ENCODE results near the gene SBNO1.
"Not testable (repeated sequence)": the region's sequence is repeated elsewhere in the genome, so short reads cannot be mapped to it uniquely, and the experiment has no call there.

Gene SBNO1

GRCh38 chr12:123254853-123255446 is 109.7 kb downstream of the SBNO1 start:
- TF ChIP-seq CTCF (IDR thresholded peaks at IDR 0.05; ENCODE audit: low read depth, low read length): no peak
- no peak overlapping the region for H3K4me3 ChIP-seq (ENCODE audit: low read depth, low read length)
- DNase-seq (ENCODE audit: low read depth, low spot score): no peak
- in situ Hi-C loops (cut with HindIII; ENCODE audit: low sequenced_read_pairs): no loop called here

GRCh38 chr12:123253641-123254459 is 110.8 kb downstream of the SBNO1 start:
- no peak for TF ChIP-seq CTCF (IDR thresholded peaks at IDR 0.05; ENCODE audit: low read depth, low read length)
- no peak for DNase-seq (ENCODE audit: low read depth, low spot score)
- H3K4me3 ChIP-seq (ENCODE audit: low read depth, low read length): no peak overlapping the region
- in situ Hi-C loops (cut with HindIII; ENCODE audit: low sequenced_read_pairs): no loop called here

GRCh38 chr12:123252365-123252764 is 112.3 kb downstream of the SBNO1 start:
- in situ Hi-C loops (cut with HindIII; ENCODE audit: low sequenced_read_pairs); H3K4me3 ChIP-seq (ENCODE audit: low read depth, low read length); DNase-seq (ENCODE audit: low read depth, low spot score): not testable (repeated sequence)

- in situ Hi-C loops (cut with HindIII; ENCODE audit: low sequenced_read_pairs): no loop called here
- TF ChIP-seq CTCF (IDR thresholded peaks at IDR 0.05; ENCODE audit: low read depth, low read length): no peak
- H3K4me3 ChIP-seq (ENCODE audit: low read depth, low read length): no peak overlapping the region
- no peak for DNase-seq (ENCODE audit: low read depth, low spot score)
Measured at GRCh38 chr12:123251403-123252076, 113.1 kb downstream of the SBNO1 start.

- no peak for DNase-seq (ENCODE audit: low read depth, low spot score)
- in situ Hi-C loops (cut with HindIII; ENCODE audit: low sequenced_read_pairs): no loop called here
- no peak overlapping the region for H3K4me3 ChIP-seq (ENCODE audit: low read depth, low read length)
- TF ChIP-seq CTCF (IDR thresholded peaks at IDR 0.05; ENCODE audit: low read depth, low read length): no peak
Measured at GRCh38 chr12:123250471-123251383, 113.9 kb downstream of the SBNO1 start.

GRCh38 chr12:123248996-123249741 is 115.5 kb downstream of the SBNO1 start:
- H3K4me3 ChIP-seq (ENCODE audit: low read depth, low read length); DNase-seq (ENCODE audit: low read depth, low spot score); in situ Hi-C loops (cut with HindIII; ENCODE audit: low sequenced_read_pairs): not testable (repeated sequence)

- DNase-seq (ENCODE audit: low read depth, low spot score); H3K4me3 ChIP-seq (ENCODE audit: low read depth, low read length); in situ Hi-C loops (cut with HindIII; ENCODE audit: low sequenced_read_pairs): not testable (repeated sequence)
Measured at GRCh38 chr12:123248129-123248528, 116.5 kb downstream of the SBNO1 start.
